Measurements from ENCODE around the gene LIPK.

GRCh38 chr10:88793712-88794299 lies 87.8 kb downstream of the LIPK start:
- TF ChIP-seq, protein P1, sequence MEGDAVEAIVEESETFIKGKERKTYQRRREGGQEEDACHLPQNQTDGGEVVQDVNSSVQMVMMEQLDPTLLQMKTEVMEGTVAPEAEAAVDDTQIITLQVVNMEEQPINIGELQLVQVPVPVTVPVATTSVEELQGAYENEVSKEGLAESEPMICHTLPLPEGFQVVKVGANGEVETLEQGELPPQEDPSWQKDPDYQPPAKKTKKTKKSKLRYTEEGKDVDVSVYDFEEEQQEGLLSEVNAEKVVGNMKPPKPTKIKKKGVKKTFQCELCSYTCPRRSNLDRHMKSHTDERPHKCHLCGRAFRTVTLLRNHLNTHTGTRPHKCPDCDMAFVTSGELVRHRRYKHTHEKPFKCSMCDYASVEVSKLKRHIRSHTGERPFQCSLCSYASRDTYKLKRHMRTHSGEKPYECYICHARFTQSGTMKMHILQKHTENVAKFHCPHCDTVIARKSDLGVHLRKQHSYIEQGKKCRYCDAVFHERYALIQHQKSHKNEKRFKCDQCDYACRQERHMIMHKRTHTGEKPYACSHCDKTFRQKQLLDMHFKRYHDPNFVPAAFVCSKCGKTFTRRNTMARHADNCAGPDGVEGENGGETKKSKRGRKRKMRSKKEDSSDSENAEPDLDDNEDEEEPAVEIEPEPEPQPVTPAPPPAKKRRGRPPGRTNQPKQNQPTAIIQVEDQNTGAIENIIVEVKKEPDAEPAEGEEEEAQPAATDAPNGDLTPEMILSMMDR (IDR thresholded peaks at IDR 0.05; ENCODE audit: low read depth, low read length), result no peak
- TF ChIP-seq EZH2phosphoT487 (IDR thresholded peaks at IDR 0.05; ENCODE audit: low read depth), result no peak

Measured in OCI-LY3 (cell line).